ENCODE data around the gene ITCH.

ITCH gene

GRCh38 chr20:34549291-34549928 lies 186.3 kb downstream of the ITCH start:
- Histone ChIP-seq H3K27ac (replicated peaks; ENCODE audit: low read length) (no peak overlapping the region), H2AFZ (ENCODE audit: low read length) (no peak overlapping the region), H2BK15ac (ENCODE audit: low read length) (no peak overlapping the region), H3K27me3 (ENCODE audit: control insufficient read depth in 3 of 3, insufficient read depth in 3 of 3, low read depth in 1 of 3, low read length in 3 of 3) (no peaks in the 10 kb centered on the region), H3K4me1 (ENCODE audit: control insufficient read depth in 2 of 2, insufficient read depth in 1 of 2, low read depth in 1 of 2, low read length in 2 of 2) (peaks cover 0 to 5% of the 10 kb centered on the region in 2 donors), H3K4ac (ENCODE audit: low read length) (no peak overlapping the region), H3K9ac (ENCODE audit: low read depth, low read length, poor library complexity) (no peak overlapping the region), H3K9me3 (replicated peaks in 1 of 2; ENCODE audit: control insufficient read depth in 2 of 2, insufficient read depth in 1 of 2, low read depth in 1 of 2, low read length in 2 of 2) (peaks cover 0 to 2% of the 10 kb centered on the region in 2 donors), H2BK120ac (ENCODE audit: low read depth, low read length) (no peak overlapping the region), H2AK5ac (ENCODE audit: low read depth, low read length) (no peak overlapping the region), H3K4me2 (ENCODE audit: insufficient read depth, low read length, poor library complexity, severe bottlenecking) (no peak overlapping the region), H4K91ac (ENCODE audit: low read depth, low read length, poor library complexity) (no peak overlapping the region), H3K4me3 (ENCODE audit: low read length in 2 of 2) (no peak overlapping the region), H2BK12ac (ENCODE audit: low read length) (no peak overlapping the region), H3K18ac (ENCODE audit: low read length) (no peak overlapping the region), H2BK5ac (ENCODE audit: low read length) (no peak overlapping the region), H3K79me1 (ENCODE audit: low read depth, low read length) (no peaks in the 10 kb centered on the region), H4K8ac (ENCODE audit: low read depth, low read length) (no peak overlapping the region), H3K14ac (ENCODE audit: low read length) (no peak overlapping the region), H3K36me3 (replicated peaks in 1 of 2; ENCODE audit: control insufficient read depth in 2 of 2, insufficient read depth in 2 of 2, low read length in 2 of 2) (no peaks in the 10 kb centered on the region), H3K23ac (ENCODE audit: low read depth, low read length, poor library complexity) (no peak overlapping the region)
- WGBS, 2 donors (ENCODE audit: extremely low coverage in 2 of 2, insufficient read length in 2 of 2, insufficient replicate concordance in 1 of 2), result no CpG with 5 or more reads among the region's 20 CpGs
- DNase-seq (ENCODE audit: low spot score), result no peak

DNA sequence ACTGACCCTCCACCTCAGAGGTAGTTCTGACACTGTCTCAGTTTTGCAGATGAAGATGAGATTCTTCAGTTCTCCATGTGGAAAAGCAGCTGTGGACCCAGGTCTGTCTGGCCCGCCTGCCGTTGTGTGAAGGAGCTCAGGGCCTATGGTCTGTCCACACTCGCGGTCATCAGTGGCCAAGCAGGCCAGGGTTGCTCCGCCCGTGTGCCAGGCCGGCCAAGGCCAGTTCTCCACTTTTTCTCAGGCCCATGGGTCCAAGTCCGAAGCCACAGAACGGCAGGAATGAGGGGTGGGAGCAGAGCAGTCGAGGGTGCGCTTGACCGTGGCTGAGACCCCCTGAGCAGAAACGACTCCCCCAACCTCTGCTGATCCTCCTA lies 186.8 kb downstream of the ITCH start:
- H2AK5ac ChIP-seq (ENCODE audit: low read depth, low read length), result no peak overlapping the region
- WGBS, 2 donors (ENCODE audit: extremely low coverage in 2 of 2, insufficient read length in 2 of 2, insufficient replicate concordance in 1 of 2), result no CpG with 5 or more reads among the region's 13 CpGs

DNA sequence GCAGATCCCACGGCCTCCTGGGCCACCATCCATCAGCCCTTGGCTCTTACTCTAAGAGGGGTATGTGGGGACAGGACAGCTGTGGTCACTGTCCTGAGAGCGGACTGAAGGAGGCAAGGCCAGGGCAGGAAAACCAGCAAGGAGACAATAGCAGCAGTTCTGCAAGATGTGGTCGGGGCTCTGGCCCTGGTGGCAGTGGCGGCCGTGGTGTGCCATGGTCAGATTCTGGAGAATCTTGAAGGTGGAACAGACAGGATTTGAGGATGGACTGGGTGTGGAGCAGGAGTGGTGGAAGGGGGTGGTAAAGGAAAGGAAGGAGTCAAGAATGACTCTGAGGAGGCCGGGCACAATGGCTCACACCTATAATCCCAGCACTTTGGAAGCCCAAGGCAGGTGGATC lies 189.5 kb downstream of the ITCH start:
- Histone ChIP-seq H2BK12ac (ENCODE audit: low read length) (no peak overlapping the region), H4K8ac (ENCODE audit: low read depth, low read length) (no peak overlapping the region), H2BK120ac (ENCODE audit: low read depth, low read length) (no peak overlapping the region), H3K79me1 (ENCODE audit: low read depth, low read length) (no peaks in the 10 kb centered on the region), H2AK5ac (ENCODE audit: low read depth, low read length) (no peak overlapping the region), H4K91ac (ENCODE audit: low read depth, low read length, poor library complexity) (no peak overlapping the region), H3K18ac (ENCODE audit: low read length) (peak overlapping the region; percentile 31), H3K23ac (ENCODE audit: low read depth, low read length, poor library complexity) (no peak overlapping the region), H3K9ac (ENCODE audit: low read depth, low read length, poor library complexity) (no peak overlapping the region), H3K27me3 (ENCODE audit: control insufficient read depth in 3 of 3, insufficient read depth in 3 of 3, low read depth in 1 of 3, low read length in 3 of 3) (no peaks in the 10 kb centered on the region), H2BK15ac (ENCODE audit: low read length) (no peak overlapping the region), H3K4ac (ENCODE audit: low read length) (no peak overlapping the region), H3K9me3 (replicated peaks in 1 of 2; ENCODE audit: control insufficient read depth in 2 of 2, insufficient read depth in 1 of 2, low read depth in 1 of 2, low read length in 2 of 2) (peaks cover 0 to 2% of the 10 kb centered on the region in 2 donors), H2AFZ (ENCODE audit: low read length) (no peak overlapping the region), H3K36me3 (replicated peaks in 1 of 2; ENCODE audit: control insufficient read depth in 2 of 2, insufficient read depth in 2 of 2, low read length in 2 of 2) (no peaks in the 10 kb centered on the region), H2BK5ac (ENCODE audit: low read length) (no peak overlapping the region), H3K4me2 (ENCODE audit: insufficient read depth, low read length, poor library complexity, severe bottlenecking) (no peak overlapping the region), H3K4me1 (ENCODE audit: control insufficient read depth in 2 of 2, insufficient read depth in 1 of 2, low read depth in 1 of 2, low read length in 2 of 2) (peaks cover 0 to 2% of the 10 kb centered on the region in 2 donors), H3K14ac (ENCODE audit: low read length) (peak overlapping the region; percentile 56), H3K27ac (replicated peaks; ENCODE audit: low read length) (no peak overlapping the region), H3K4me3 (ENCODE audit: low read length in 2 of 2) (no peak overlapping the region)
- no CpG with 5 or more reads among the region's 6 CpGs for WGBS, 2 donors (ENCODE audit: extremely low coverage in 2 of 2, insufficient read length in 2 of 2, insufficient replicate concordance in 1 of 2)
- DNase-seq (ENCODE audit: low spot score), result no peak

More for the DNA sequence above, 186.8 kb downstream of the ITCH start:
- H3K14ac ChIP-seq (ENCODE audit: low read length), result peak overlapping the region; percentile 1
- DNase-seq (ENCODE audit: low spot score), result no peak
- no peaks in the 10 kb centered on the region for H3K79me1 ChIP-seq (ENCODE audit: low read depth, low read length)
- H3K4me1 ChIP-seq (ENCODE audit: control insufficient read depth in 2 of 2, insufficient read depth in 1 of 2, low read depth in 1 of 2, low read length in 2 of 2), result peaks cover 0 to 2% of the 10 kb centered on the region in 2 donors
- H3K9ac ChIP-seq (ENCODE audit: low read depth, low read length, poor library complexity), result no peak overlapping the region
- peaks cover 0 to 2% of the 10 kb centered on the region in 2 donors for H3K9me3 ChIP-seq (replicated peaks in 1 of 2; ENCODE audit: control insufficient read depth in 2 of 2, insufficient read depth in 1 of 2, low read depth in 1 of 2, low read length in 2 of 2)
- no peak overlapping the region for H4K8ac ChIP-seq (ENCODE audit: low read depth, low read length)
- no peak overlapping the region for H2BK120ac ChIP-seq (ENCODE audit: low read depth, low read length)
- no peak overlapping the region for H3K4ac ChIP-seq (ENCODE audit: low read length)
- no peaks in the 10 kb centered on the region for H3K36me3 ChIP-seq (replicated peaks in 1 of 2; ENCODE audit: control insufficient read depth in 2 of 2, insufficient read depth in 2 of 2, low read length in 2 of 2)
- H3K18ac ChIP-seq (ENCODE audit: low read length), result peak overlapping the region; percentile 15
- H3K4me3 ChIP-seq (ENCODE audit: low read length in 2 of 2), result no peak overlapping the region
- H2BK15ac ChIP-seq (ENCODE audit: low read length), result no peak overlapping the region
- no peak overlapping the region for H3K27ac ChIP-seq (replicated peaks; ENCODE audit: low read length)
- no peaks in the 10 kb centered on the region for H3K27me3 ChIP-seq (ENCODE audit: control insufficient read depth in 3 of 3, insufficient read depth in 3 of 3, low read depth in 1 of 3, low read length in 3 of 3)
- peak overlapping the region; percentile 9 for H4K91ac ChIP-seq (ENCODE audit: low read depth, low read length, poor library complexity)
- no peak overlapping the region for H2BK5ac ChIP-seq (ENCODE audit: low read length)
- no peak overlapping the region for H2BK12ac ChIP-seq (ENCODE audit: low read length)
- no peak overlapping the region for H2AFZ ChIP-seq (ENCODE audit: low read length)
- no peak overlapping the region for H3K4me2 ChIP-seq (ENCODE audit: insufficient read depth, low read length, poor library complexity, severe bottlenecking)
- no peak overlapping the region for H3K23ac ChIP-seq (ENCODE audit: low read depth, low read length, poor library complexity)

DNA sequence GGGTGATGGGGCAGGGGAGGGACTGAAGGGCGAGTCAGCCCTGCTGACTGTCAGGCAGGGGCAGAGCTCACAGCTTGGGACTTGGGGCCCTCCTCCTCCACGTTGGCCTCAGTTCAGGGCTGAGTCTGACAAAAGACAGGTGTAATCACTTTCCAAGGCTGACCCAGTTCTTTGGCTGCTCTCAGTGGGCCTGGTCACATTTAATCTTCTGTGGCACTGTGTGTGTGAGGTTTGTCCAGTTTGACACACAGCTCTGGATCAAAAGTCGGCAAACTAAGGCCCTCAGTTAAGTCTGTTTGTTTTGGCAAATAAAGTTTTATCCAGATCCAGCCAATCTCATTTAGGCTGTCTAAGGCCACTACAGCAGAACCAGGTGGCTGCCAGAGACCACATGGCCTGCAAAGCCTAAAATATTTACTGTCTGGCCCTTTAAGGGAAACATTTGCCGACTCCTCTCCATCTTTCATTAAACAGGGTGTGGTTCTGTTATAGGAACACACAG lies 190.3 kb downstream of the ITCH start:
- peaks cover 0 to 4% of the 10 kb centered on the region in 2 donors for H3K4me1 ChIP-seq (ENCODE audit: control insufficient read depth in 2 of 2, insufficient read depth in 1 of 2, low read depth in 1 of 2, low read length in 2 of 2)
- no peak overlapping the region for H2BK12ac ChIP-seq (ENCODE audit: low read length)
- no peaks in the 10 kb centered on the region for H3K27me3 ChIP-seq (ENCODE audit: control insufficient read depth in 3 of 3, insufficient read depth in 3 of 3, low read depth in 1 of 3, low read length in 3 of 3)
- no peak overlapping the region for H2BK15ac ChIP-seq (ENCODE audit: low read length)
- H3K36me3 ChIP-seq (replicated peaks in 1 of 2; ENCODE audit: control insufficient read depth in 2 of 2, insufficient read depth in 2 of 2, low read length in 2 of 2), result peaks cover 0 to 2% of the 10 kb centered on the region in 2 donors
- no peak overlapping the region for H2BK120ac ChIP-seq (ENCODE audit: low read depth, low read length)
- peaks cover 0 to 2% of the 10 kb centered on the region in 2 donors for H3K9me3 ChIP-seq (replicated peaks in 1 of 2; ENCODE audit: control insufficient read depth in 2 of 2, insufficient read depth in 1 of 2, low read depth in 1 of 2, low read length in 2 of 2)
- H3K23ac ChIP-seq (ENCODE audit: low read depth, low read length, poor library complexity), result no peak overlapping the region
- no peak overlapping the region for H2BK5ac ChIP-seq (ENCODE audit: low read length)
- no CpG with 5 or more reads among the region's 4 CpGs for WGBS, 2 donors (ENCODE audit: extremely low coverage in 2 of 2, insufficient read length in 2 of 2, insufficient replicate concordance in 1 of 2)
- no peak overlapping the region for H4K8ac ChIP-seq (ENCODE audit: low read depth, low read length)
- no peak overlapping the region for H4K91ac ChIP-seq (ENCODE audit: low read depth, low read length, poor library complexity)
- H3K18ac ChIP-seq (ENCODE audit: low read length), result no peak overlapping the region
- no peaks in the 10 kb centered on the region for H3K79me1 ChIP-seq (ENCODE audit: low read depth, low read length)
- H3K27ac ChIP-seq (replicated peaks; ENCODE audit: low read length), result no peak overlapping the region
- no peak overlapping the region for H3K4me2 ChIP-seq (ENCODE audit: insufficient read depth, low read length, poor library complexity, severe bottlenecking)
- no peak overlapping the region for H3K4me3 ChIP-seq (ENCODE audit: low read length in 2 of 2)
- no peak overlapping the region for H2AFZ ChIP-seq (ENCODE audit: low read length)
- DNase-seq (ENCODE audit: low spot score), result no peak
- no peak overlapping the region for H3K9ac ChIP-seq (ENCODE audit: low read depth, low read length, poor library complexity)
- no peak overlapping the region for H3K4ac ChIP-seq (ENCODE audit: low read length)
- H3K14ac ChIP-seq (ENCODE audit: low read length), result no peak overlapping the region
- no peak overlapping the region for H2AK5ac ChIP-seq (ENCODE audit: low read depth, low read length)
